ENCODE data around the gene BLOC1S1. TPM values are rescaled to one million over a fixed set of nuclear protein-coding genes. Genes with fewer than 3 reads are reported as not detected.
A peak's percentile ranks its signal among the peaks of the same experiment; 100 is the strongest.

The BLOC1S1 gene
- total RNA-seq, 1 experiment from 2014 or later = 85.5 TPM

GRCh38 chr12:55733858-55734257, 18.0 kb downstream of the BLOC1S1 start:
- Histone ChIP-seq H3K4me1 (ENCODE audit: control insufficient read depth in 1 of 2, insufficient read depth in 2 of 2, low read length in 2 of 2) (peaks cover 20 to 53% of the 10 kb centered on the region in 2 experiments), H3K4me3 (replicated peaks in 1 of 2; ENCODE audit: low read depth in 1 of 2, low read length in 2 of 2) (no peak overlapping the region), H3K9me2 (ENCODE audit: insufficient read depth) (no peaks in the 10 kb centered on the region), H3K36me3 (ENCODE audit: control insufficient read depth in 1 of 2, insufficient read depth in 2 of 2, low read length in 2 of 2) (no peaks in the 10 kb centered on the region), H3K9ac (ENCODE audit: low read length) (no peak overlapping the region), H4K20me1 (ENCODE audit: insufficient read depth) (no peaks in the 10 kb centered on the region), H3K4me2 (ENCODE audit: low read length) (peak overlapping the region; percentile 18; the same call in 1 of the 2 replicates), H3K27me3 (ENCODE audit: insufficient read depth, low read length) (no peaks in the 10 kb centered on the region), H3K9me3 (ENCODE audit: control insufficient read depth in 1 of 2, insufficient read depth in 1 of 2, low read depth in 1 of 2, low read length in 2 of 2) (no peaks in the 10 kb centered on the region), H3K79me2 (ENCODE audit: insufficient read depth, low read length) (no peaks in the 10 kb centered on the region), H3K27ac (ENCODE audit: low read depth, low read length) (no peak overlapping the region), H2AFZ (ENCODE audit: low read depth, low read length, poor library complexity, severe bottlenecking) (no peak overlapping the region)
- no TSS peak for BruUV-seq (replicated peaks)
- intact Hi-C loops (cut with micrococcal nuclease) = loop anchor here (10.0 kb wide), 1 partner anchor 381 kb away; the partner anchor contains the start of genes RPL41 and ZC3H10
- DNase-seq (ENCODE audit: low read depth, low spot score) = no peak
- no peak for ATAC-seq
- ChIA-PET CTCF (interaction anchor here (1.1 kb wide), 1 partner anchor 9 kb away, joined by 3 read pairs; no protein-coding TSS in a partner anchor), RAD21 (ENCODE audit: low non-redundant PET in 1 of 2, low total read pairs in 2 of 2, uncharacterized antibody in 2 of 2, unreplicated experiment in 2 of 2) (interaction anchor here in 1 of 2 experiments (1.0 kb wide), 1 partner anchor 9 kb away, joined by 3 read pairs; no protein-coding TSS in a partner anchor), POLR2A (no interaction called here)
- TF ChIP-seq REST (IDR thresholded peaks at IDR 0.05; ENCODE audit: low read depth) (no peak), SP1 (IDR thresholded peaks at IDR 0.05; ENCODE audit: low read depth) (no peak), FOSL1 (IDR thresholded peaks at IDR 0.05; ENCODE audit: low read depth) (no peak), EZH2 (IDR thresholded peaks at IDR 0.05) (no peak), EZH2phosphoT487 (IDR thresholded peaks at IDR 0.05; ENCODE audit: borderline replicate concordance) (no peak), CTCF (IDR thresholded peaks at IDR 0.05 in 2 of 3, conservative IDR thresholded peaks at IDR 0.05 in 1 of 3; ENCODE audit: borderline replicate concordance in 1 of 3, insufficient read depth in 1 of 3, low read depth in 2 of 3, low read length in 2 of 3) (no peak), JUND (IDR thresholded peaks at IDR 0.05) (no peak), SRF (IDR thresholded peaks at IDR 0.05; ENCODE audit: low read depth) (no peak), ELF1 (IDR thresholded peaks at IDR 0.05; ENCODE audit: borderline replicate concordance, low read depth) (no peak)
